Occipital lobe (tissue), 3 donors: Measurements from ENCODE around the gene IP6K1. TPM values are rescaled to one million over a fixed set of nuclear protein-coding genes. Genes with fewer than 3 reads are reported as not detected.
"Not testable (repeated sequence)": the region's sequence is repeated elsewhere in the genome, so short reads cannot be mapped to it uniquely, and the experiment has no call there.

Experiments used
- DNase-seq: peaks from one replicate; lab custom pipeline; 2025; lab: John Stamatoyannopoulos, UW
- small RNA-seq: library from RNA; depleted of rRNA; stranded (forward); fragments of <200 nt; gene quantifications from one replicate; pipeline ENCODE3, GENCODE V24; 2014
- total RNA-seq: library from RNA; depleted of rRNA; stranded (reverse); fragments of >200 nt; gene quantifications from one replicate; pipeline ENCODE4 v1.2.3, GENCODE V29; 2014

IP6K1 gene
- total RNA-seq, 1 donor from 2014 or later = 70.3 TPM

- DNase-seq = no peak
These were observed 97.1 kb downstream of the IP6K1 start, which contains the start of the genes MST1 and RNF123 for GRCh38 chr3:49689046-49689907. Gene MST1 (minus strand): TSS chr3:49689474. CDS start chr3:49688691, 783 bp downstream. Gene RNF123 (plus strand): TSS chr3:49689557. CDS start chr3:49691166, 1,609 bp downstream.

GRCh38 chr3:49688338-49689045 lies 97.8 kb downstream of the IP6K1 start:
- DNase-seq = not testable (repeated sequence)

GRCh38 chr3:49687424-49687795 lies 98.9 kb downstream of the IP6K1 start:
- not testable (repeated sequence) for DNase-seq

- not testable (repeated sequence) for DNase-seq
These were observed 99.4 kb downstream of the IP6K1 start for GRCh38 chr3:49686769-49687423.

GRCh38 chr3:49686346-49686745 lies 100.0 kb downstream of the IP6K1 start:
- not testable (repeated sequence) for DNase-seq

- DNase-seq = not testable (repeated sequence)
These were observed 100.5 kb downstream of the IP6K1 start for GRCh38 chr3:49685846-49686245.

- not testable (repeated sequence) for DNase-seq
These were observed 101.2 kb downstream of the IP6K1 start for GRCh38 chr3:49685103-49685502.

GRCh38 chr3:49684453-49684852 lies 101.9 kb downstream of the IP6K1 start:
- DNase-seq = not testable (repeated sequence)

- no peak for DNase-seq
These were observed 103.2 kb downstream of the IP6K1 start for GRCh38 chr3:49683162-49683561.

- no peak for DNase-seq
These were observed 104.8 kb downstream of the IP6K1 start for GRCh38 chr3:49681543-49681942.

- no peak for DNase-seq
These were observed 105.2 kb downstream of the IP6K1 start for GRCh38 chr3:49681232-49681522.

GRCh38 chr3:49680493-49681231 lies 105.7 kb downstream of the IP6K1 start:
- DNase-seq = no peak

- no peak for DNase-seq
These were observed 110.4 kb downstream of the IP6K1 start for GRCh38 chr3:49675912-49676311.

GRCh38 chr3:49674497-49674983 lies 111.8 kb downstream of the IP6K1 start:
- no peak for DNase-seq

Small RNAs within 50 kb of the gene (small RNA-seq; reads per million reads assigned to genes)
- gene AMIGO3 (not detected), gene COX6CP14 (not detected)

Other genes with a start within 250 kb of the IP6K1 start
- gene BSN, start 232.1 kb downstream of the IP6K1 start, total RNA-seq = 7.3 TPM
- 65.4 TPM for gene APEH, start 112.2 kb downstream of the IP6K1 start, total RNA-seq
- gene MST1, start 97.1 kb downstream of the IP6K1 start, total RNA-seq = 7.5 TPM
- gene RNF123, start 97.0 kb downstream of the IP6K1 start, total RNA-seq = 23.2 TPM
- 0.78 TPM for gene AMIGO3, start 66.9 kb downstream of the IP6K1 start, total RNA-seq
- gene GMPPB, start 62.6 kb downstream of the IP6K1 start, total RNA-seq = 10.6 TPM
- gene CDHR4, start 13.3 kb upstream of the IP6K1 start, total RNA-seq = not detected
- gene INKA1, start 16.7 kb upstream of the IP6K1 start, total RNA-seq = 12.3 TPM
- 3.4 TPM for gene UBA7, start 27.4 kb upstream of the IP6K1 start, total RNA-seq
- gene TRAIP, start 70.0 kb upstream of the IP6K1 start, total RNA-seq = 2.2 TPM
- 188 TPM for gene CAMKV, start 83.4 kb upstream of the IP6K1 start, total RNA-seq
- 0.31 TPM for gene MST1R, start 117.3 kb upstream of the IP6K1 start, total RNA-seq
- gene MON1A, start 143.3 kb upstream of the IP6K1 start, total RNA-seq = 16.8 TPM
- 83.3 TPM for gene RBM6, start 153.6 kb upstream of the IP6K1 start, total RNA-seq